Keratinocyte (primary cell): ENCODE data around the gene ABHD2.

Experiments used
- CTCF ChIP-seq, 3 experiments: IDR thresholded peaks in 1 of 3; conservative IDR thresholded peaks in 1 of 3; optimal IDR thresholded peaks in 1 of 3; 2 replicates in 2 of 3; 3 replicates in 1 of 3; pipeline versions ENCODE3 to v1.5.1; 2011; ENCODE audit warnings: low read length in 3 of 3, mild to moderate bottlenecking in 3 of 3, moderate library complexity in 2 of 3, control low read depth in 1 of 3, inconsistent platforms in 1 of 3; ENCODE audit not compliant: insufficient read depth in 2 of 3; ENCODE audit errors: extremely low read depth in 1 of 3
- EZH2 ChIP-seq: IDR thresholded peaks from one replicate; pipeline ENCODE4 v1.6.1; 2012; ENCODE audit warnings: inconsistent platforms, mild to moderate bottlenecking, low read length, moderate library complexity

- TF ChIP-seq CTCF (optimal IDR thresholded peaks at IDR 0.05 in 1 of 3, IDR thresholded peaks at IDR 0.05 in 1 of 3, conservative IDR thresholded peaks at IDR 0.05 in 1 of 3; ENCODE audit: extremely low read depth in 1 of 3, insufficient read depth in 2 of 3, low read length in 3 of 3) (no peak), EZH2 (no peak)
Measured at GRCh38 chr15:89113296-89114024, 25.2 kb downstream of the ABHD2 start.
